ENCODE measurements around the gene PTPRT. TPM values are rescaled to one million over a fixed set of nuclear protein-coding genes. Genes with fewer than 3 reads are reported as not detected.
A peak's percentile ranks its signal among the peaks of the same experiment; 100 is the strongest.

Gene PTPRT
- total RNA-seq, 6 experiments from 2014 or later = not detected

- no peak overlapping the region for H3K4me3 Mint-ChIP-seq
- peaks cover 4% of the 10 kb centered on the region; the same call in 1 of the 2 replicates for H3K36me3 Mint-ChIP-seq (ENCODE audit: low read depth)
- H3K4me1 Mint-ChIP-seq (ENCODE audit: low read depth) = no peaks in the 10 kb centered on the region
- H3K9me3 Mint-ChIP-seq = peaks cover 56% of the 10 kb centered on the region
- no peak overlapping the region for H3K27ac Mint-ChIP-seq
- H3K27me3 Mint-ChIP-seq (ENCODE audit: insufficient read depth) = no peaks in the 10 kb centered on the region; the same call in 1 of the 2 replicates
- DNase-seq = no peak
- no peak for TF ChIP-seq CTCF (IDR thresholded peaks at IDR 0.05)
Observed at GRCh38 chr20:42093041-42093440, 1096.7 kb downstream of the PTPRT start.

- DNase-seq = no peak
- no peak overlapping the region for H3K27ac Mint-ChIP-seq
- peaks cover 8% of the 10 kb centered on the region; the same call in 1 of the 2 replicates for H3K36me3 Mint-ChIP-seq (ENCODE audit: low read depth)
- TF ChIP-seq CTCF (IDR thresholded peaks at IDR 0.05) = no peak
- H3K4me3 Mint-ChIP-seq = no peak overlapping the region
- peaks cover 50% of the 10 kb centered on the region for H3K9me3 Mint-ChIP-seq
- H3K4me1 Mint-ChIP-seq (ENCODE audit: low read depth) = no peaks in the 10 kb centered on the region
- H3K27me3 Mint-ChIP-seq (ENCODE audit: insufficient read depth) = no peaks in the 10 kb centered on the region; the same call in 1 of the 2 replicates
Observed at GRCh38 chr20:42085366-42085765, 1104.3 kb downstream of the PTPRT start.

GRCh38 chr20:42083280-42083679, 1106.4 kb downstream of the PTPRT start:
- H3K27ac Mint-ChIP-seq = no peak overlapping the region
- DNase-seq = no peak
- peaks cover 52% of the 10 kb centered on the region for H3K9me3 Mint-ChIP-seq
- no peak overlapping the region for H3K4me3 Mint-ChIP-seq
- no peak for TF ChIP-seq CTCF (IDR thresholded peaks at IDR 0.05)
- no peaks in the 10 kb centered on the region; the same call in 1 of the 2 replicates for H3K27me3 Mint-ChIP-seq (ENCODE audit: insufficient read depth)
- H3K4me1 Mint-ChIP-seq (ENCODE audit: low read depth) = no peaks in the 10 kb centered on the region
- peaks cover 8% of the 10 kb centered on the region; the same call in 1 of the 2 replicates for H3K36me3 Mint-ChIP-seq (ENCODE audit: low read depth)

- Mint-ChIP-seq H3K4me1 (ENCODE audit: low read depth) (no peaks in the 10 kb centered on the region), H3K27me3 (ENCODE audit: insufficient read depth) (no peaks in the 10 kb centered on the region; the same call in 1 of the 2 replicates), H3K9me3 (peaks cover 58% of the 10 kb centered on the region)
Observed at GRCh38 chr20:42082611-42083010, 1107.1 kb downstream of the PTPRT start.

GRCh38 chr20:42080956-42081355, 1108.8 kb downstream of the PTPRT start:
- no peak overlapping the region for H3K27ac Mint-ChIP-seq
- peaks cover 64% of the 10 kb centered on the region for H3K9me3 Mint-ChIP-seq
- H3K4me1 Mint-ChIP-seq (ENCODE audit: low read depth) = no peaks in the 10 kb centered on the region
- no peak overlapping the region for H3K4me3 Mint-ChIP-seq
- peaks cover 8% of the 10 kb centered on the region; the same call in 1 of the 2 replicates for H3K36me3 Mint-ChIP-seq (ENCODE audit: low read depth)
- H3K27me3 Mint-ChIP-seq (ENCODE audit: insufficient read depth) = no peaks in the 10 kb centered on the region; the same call in 1 of the 2 replicates
- no peak for TF ChIP-seq CTCF (IDR thresholded peaks at IDR 0.05)
- no peak for DNase-seq

More at GRCh38 chr20:42082611-42083010, 1107.1 kb downstream of the PTPRT start:
- Mint-ChIP-seq H3K27ac (no peak overlapping the region), H3K36me3 (ENCODE audit: low read depth) (peaks cover 8% of the 10 kb centered on the region; the same call in 1 of the 2 replicates), H3K4me3 (no peak overlapping the region)
- peak; percentile 1 for DNase-seq
- no peak for TF ChIP-seq CTCF (IDR thresholded peaks at IDR 0.05)
